Liver (tissue), 9 donors: ENCODE measurements around the gene MRAP. TPM values are rescaled to one million over a fixed set of nuclear protein-coding genes. Genes with fewer than 3 reads are reported as not detected.

ENCODE experiments used
- DNase-seq: peaks from one replicate; pipeline ENCODE4 v3.0.0-alpha.2; 2017; ENCODE audit warnings: low spot score
- H3K27ac ChIP-seq, 2 donors: one replicate each; pipeline ENCODE4 v1.7.0; 2013; ENCODE audit warnings: inconsistent platforms in 2 of 2, low read length in 2 of 2, control low read depth in 1 of 2, low read depth in 1 of 2, mild to moderate bottlenecking in 1 of 2
- H3K27me3 ChIP-seq, 4 donors: one replicate each; pipeline versions ENCODE4 v1.6.1 to v1.7.0; 2013; ENCODE audit warnings: low read length in 3 of 4, inconsistent platforms in 1 of 4, mild to moderate bottlenecking in 1 of 4, moderate library complexity in 1 of 4; ENCODE audit not compliant: control insufficient read depth in 4 of 4, insufficient read depth in 4 of 4
- H3K36me3 ChIP-seq, 4 donors: one replicate each; pipeline versions ENCODE4 v1.6.1 to v1.7.0; 2013; ENCODE audit warnings: low read length in 3 of 4, mild to moderate bottlenecking in 3 of 4, low read depth in 1 of 4, moderate library complexity in 1 of 4; ENCODE audit not compliant: control insufficient read depth in 4 of 4, insufficient read depth in 3 of 4
- H3K4me1 ChIP-seq, 4 donors: one replicate each; pipeline versions ENCODE4 v1.6.1 to v1.7.0; 2013; ENCODE audit warnings: low read length in 3 of 4, mild to moderate bottlenecking in 3 of 4, moderate library complexity in 1 of 4; ENCODE audit not compliant: control insufficient read depth in 4 of 4, insufficient read depth in 4 of 4
- H3K4me3 ChIP-seq, 3 donors: one replicate each; pipeline versions ENCODE4 v1.6.1 to v1.7.0; 2013; ENCODE audit warnings: low read length in 3 of 3, control low read depth in 1 of 3, low read depth in 1 of 3, mild to moderate bottlenecking in 1 of 3
- H3K9ac ChIP-seq, 2 donors: one replicate each; pipeline ENCODE4 v1.7.0; 2013; ENCODE audit warnings: low read length in 2 of 2, mild to moderate bottlenecking in 2 of 2, moderate library complexity in 2 of 2, control low read depth in 1 of 2, low read depth in 1 of 2
- H3K9me3 ChIP-seq, 4 donors: one replicate each; pipeline versions ENCODE4 v1.6.1 to v1.7.0; 2013; ENCODE audit warnings: low read length in 3 of 4; ENCODE audit not compliant: control insufficient read depth in 4 of 4
- EGR1 ChIP-seq, 2 donors: IDR thresholded peaks; 2 replicates each; pipeline ENCODE4 v1.6.1; 2016 to 2018; ENCODE audit warnings: antibody characterized with exemption in 2 of 2, low read depth in 2 of 2
- FOXA2 ChIP-seq: IDR thresholded peaks from 2 replicates; pipeline ENCODE4 v1.6.1; 2016; ENCODE audit warnings: antibody characterized with exemption
- HNF4A ChIP-seq, 2 donors: conservative IDR thresholded peaks; 2 replicates each; pipeline ENCODE4 v1.6.1; 2016; ENCODE audit warnings: antibody characterized with exemption in 2 of 2, mild to moderate bottlenecking in 2 of 2
- HNF4G ChIP-seq: IDR thresholded peaks from 2 replicates; pipeline ENCODE4 v1.6.1; 2016; ENCODE audit warnings: antibody characterized with exemption
- JUND ChIP-seq, 2 donors: IDR thresholded peaks; 2 replicates each; pipeline ENCODE4 v1.6.1; 2016; ENCODE audit warnings: antibody characterized with exemption in 2 of 2
- NR2F2 ChIP-seq: IDR thresholded peaks from 2 replicates; pipeline ENCODE4 v1.6.1; 2016; ENCODE audit warnings: antibody characterized with exemption
- RAD21 ChIP-seq, 2 donors: IDR thresholded peaks; 2 replicates each; pipeline ENCODE4 v1.6.1; 2016; ENCODE audit warnings: antibody characterized with exemption in 2 of 2, mild to moderate bottlenecking in 2 of 2
- RXRA ChIP-seq, 2 donors: IDR thresholded peaks; 2 replicates each; pipeline ENCODE4 v1.6.1; 2017 to 2018; ENCODE audit warnings: antibody characterized with exemption in 2 of 2, mild to moderate bottlenecking in 1 of 2
- SP1 ChIP-seq: IDR thresholded peaks from 2 replicates; pipeline ENCODE4 v1.6.1; 2018; ENCODE audit warnings: antibody characterized with exemption, mild to moderate bottlenecking
- TAF1 ChIP-seq: conservative IDR thresholded peaks from 2 replicates; pipeline ENCODE4 v1.6.1; 2016; ENCODE audit warnings: antibody characterized with exemption, mild to moderate bottlenecking
- YY1 ChIP-seq: IDR thresholded peaks from 2 replicates; pipeline ENCODE4 v1.6.1; 2016; ENCODE audit warnings: antibody characterized with exemption, mild to moderate bottlenecking
- ZBTB33 ChIP-seq: IDR thresholded peaks from 2 replicates; pipeline ENCODE4 v1.6.1; 2016; ENCODE audit warnings: antibody characterized with exemption
- WGBS: extraction: QIAGEN DNeasy Blood & Tissue Kit; methylation state at CpG from one replicate; pipeline ENCODE4 v1.1.7; 2013; 5-methylcytosine and 5-hydroxymethylcytosine counted together
- polyA plus RNA-seq, 2 donors: library from polyadenylated mRNA; stranded (reverse) in 1 of 2; unstranded in 1 of 2; fragments of 200-250 nt in 1 of 2; fragments of >200 nt in 1 of 2; fragmentation: Nextera tagmentation in 1 of 2; extraction: Ambion mirVana in 1 of 2; gene quantifications; one replicate each; pipeline versions ENCODE4 v1.2.1 to v1.2.3, GENCODE V29; 2013 to 2015
- total RNA-seq, 2 donors: library from RNA; depleted of rRNA; stranded (reverse); fragments of >200 nt; gene quantifications; one replicate each; pipeline ENCODE4 v1.2.3, GENCODE V29; 2014
- TF ChIP-seq, protein P1 (sequence below): fragments of 150-350 bp; IDR thresholded peaks from 2 replicates; pipeline ENCODE4 v1.5.1; 2017; ENCODE audit warnings: improper control_type of control experiment, low read depth, low read length; ENCODE audit not compliant: missing input control
- TF ChIP-seq, protein P2 (sequence below): IDR thresholded peaks from 2 replicates; pipeline ENCODE4 v1.6.1; 2016; ENCODE audit warnings: antibody characterized with exemption
- TF ChIP-seq, protein P3 (sequence below): IDR thresholded peaks from 2 replicates; pipeline ENCODE4 v1.6.1; 2016; ENCODE audit warnings: antibody characterized with exemption
- TF ChIP-seq, protein P4 (sequence below): IDR thresholded peaks from 2 replicates; pipeline ENCODE4 v1.6.1; 2016; ENCODE audit warnings: antibody characterized with exemption, mild to moderate bottlenecking
- donor health status: healthy.
- donor health status: healthy.
- donor health status: healthy.
- donor health status: healthy.
- donor health status: healthy.

MRAP gene
- total and polyA plus RNA-seq, 4 donors, result 0.17 to 0.79 TPM; not detected in 2

DNA sequence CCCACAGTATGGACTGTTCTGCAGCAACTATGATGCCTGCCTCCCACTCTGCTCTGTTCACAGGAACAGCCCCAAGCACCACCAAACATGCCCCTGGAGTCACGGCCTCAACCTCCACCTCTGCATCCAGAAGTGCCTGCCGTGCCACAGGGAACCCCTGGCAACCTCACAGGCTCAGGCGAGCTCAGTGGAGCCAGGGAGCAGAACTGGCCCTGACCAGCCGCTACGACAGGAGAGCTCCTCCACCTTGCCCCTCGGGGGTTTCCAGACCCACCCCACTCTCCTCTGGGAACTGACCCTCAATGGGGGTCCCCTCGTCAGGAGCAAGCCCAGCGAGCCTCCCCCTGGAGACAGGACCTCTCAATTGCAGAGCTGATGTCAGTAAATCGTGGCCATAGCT is 13.0 kb downstream of the MRAP start:
- H3K4me3 ChIP-seq, result no peak overlapping the region
- 97% methylated on average over 9 of the region's 9 CpGs for WGBS
- no peak for DNase-seq
- H3K27me3 ChIP-seq, result no peaks in the 10 kb centered on the region
- H3K9ac ChIP-seq, result no peak overlapping the region
- no peaks in the 10 kb centered on the region for H3K4me1 ChIP-seq
- peaks cover 0 to 25% (median 10%) of the 10 kb centered on the region in 4 donors for H3K36me3 ChIP-seq
- H3K27ac ChIP-seq, result no peak overlapping the region
- H3K9me3 ChIP-seq, result no peaks in the 10 kb centered on the region
- TF ChIP-seq, protein P1, sequence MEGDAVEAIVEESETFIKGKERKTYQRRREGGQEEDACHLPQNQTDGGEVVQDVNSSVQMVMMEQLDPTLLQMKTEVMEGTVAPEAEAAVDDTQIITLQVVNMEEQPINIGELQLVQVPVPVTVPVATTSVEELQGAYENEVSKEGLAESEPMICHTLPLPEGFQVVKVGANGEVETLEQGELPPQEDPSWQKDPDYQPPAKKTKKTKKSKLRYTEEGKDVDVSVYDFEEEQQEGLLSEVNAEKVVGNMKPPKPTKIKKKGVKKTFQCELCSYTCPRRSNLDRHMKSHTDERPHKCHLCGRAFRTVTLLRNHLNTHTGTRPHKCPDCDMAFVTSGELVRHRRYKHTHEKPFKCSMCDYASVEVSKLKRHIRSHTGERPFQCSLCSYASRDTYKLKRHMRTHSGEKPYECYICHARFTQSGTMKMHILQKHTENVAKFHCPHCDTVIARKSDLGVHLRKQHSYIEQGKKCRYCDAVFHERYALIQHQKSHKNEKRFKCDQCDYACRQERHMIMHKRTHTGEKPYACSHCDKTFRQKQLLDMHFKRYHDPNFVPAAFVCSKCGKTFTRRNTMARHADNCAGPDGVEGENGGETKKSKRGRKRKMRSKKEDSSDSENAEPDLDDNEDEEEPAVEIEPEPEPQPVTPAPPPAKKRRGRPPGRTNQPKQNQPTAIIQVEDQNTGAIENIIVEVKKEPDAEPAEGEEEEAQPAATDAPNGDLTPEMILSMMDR, result no peak
- TF ChIP-seq JUND (IDR thresholded peaks at IDR 0.05) (no peak), HNF4A (conservative IDR thresholded peaks at IDR 0.05) (no peak), ZBTB33 (no peak), FOXA2 (no peak), NR2F2 (no peak), SP1 (no peak), RAD21 (IDR thresholded peaks at IDR 0.05) (no peak), YY1 (no peak), EGR1 (IDR thresholded peaks at IDR 0.05; ENCODE audit: low read depth in 2 of 2) (no peak), TAF1 (no peak), RXRA (IDR thresholded peaks at IDR 0.05) (no peak), HNF4G (no peak)
- TF ChIP-seq, protein P2, sequence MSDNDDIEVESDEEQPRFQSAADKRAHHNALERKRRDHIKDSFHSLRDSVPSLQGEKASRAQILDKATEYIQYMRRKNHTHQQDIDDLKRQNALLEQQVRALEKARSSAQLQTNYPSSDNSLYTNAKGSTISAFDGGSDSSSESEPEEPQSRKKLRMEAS, result no peak
- TF ChIP-seq, protein P3, sequence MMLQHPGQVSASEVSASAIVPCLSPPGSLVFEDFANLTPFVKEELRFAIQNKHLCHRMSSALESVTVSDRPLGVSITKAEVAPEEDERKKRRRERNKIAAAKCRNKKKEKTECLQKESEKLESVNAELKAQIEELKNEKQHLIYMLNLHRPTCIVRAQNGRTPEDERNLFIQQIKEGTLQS, result no peak
- TF ChIP-seq, protein P4, sequence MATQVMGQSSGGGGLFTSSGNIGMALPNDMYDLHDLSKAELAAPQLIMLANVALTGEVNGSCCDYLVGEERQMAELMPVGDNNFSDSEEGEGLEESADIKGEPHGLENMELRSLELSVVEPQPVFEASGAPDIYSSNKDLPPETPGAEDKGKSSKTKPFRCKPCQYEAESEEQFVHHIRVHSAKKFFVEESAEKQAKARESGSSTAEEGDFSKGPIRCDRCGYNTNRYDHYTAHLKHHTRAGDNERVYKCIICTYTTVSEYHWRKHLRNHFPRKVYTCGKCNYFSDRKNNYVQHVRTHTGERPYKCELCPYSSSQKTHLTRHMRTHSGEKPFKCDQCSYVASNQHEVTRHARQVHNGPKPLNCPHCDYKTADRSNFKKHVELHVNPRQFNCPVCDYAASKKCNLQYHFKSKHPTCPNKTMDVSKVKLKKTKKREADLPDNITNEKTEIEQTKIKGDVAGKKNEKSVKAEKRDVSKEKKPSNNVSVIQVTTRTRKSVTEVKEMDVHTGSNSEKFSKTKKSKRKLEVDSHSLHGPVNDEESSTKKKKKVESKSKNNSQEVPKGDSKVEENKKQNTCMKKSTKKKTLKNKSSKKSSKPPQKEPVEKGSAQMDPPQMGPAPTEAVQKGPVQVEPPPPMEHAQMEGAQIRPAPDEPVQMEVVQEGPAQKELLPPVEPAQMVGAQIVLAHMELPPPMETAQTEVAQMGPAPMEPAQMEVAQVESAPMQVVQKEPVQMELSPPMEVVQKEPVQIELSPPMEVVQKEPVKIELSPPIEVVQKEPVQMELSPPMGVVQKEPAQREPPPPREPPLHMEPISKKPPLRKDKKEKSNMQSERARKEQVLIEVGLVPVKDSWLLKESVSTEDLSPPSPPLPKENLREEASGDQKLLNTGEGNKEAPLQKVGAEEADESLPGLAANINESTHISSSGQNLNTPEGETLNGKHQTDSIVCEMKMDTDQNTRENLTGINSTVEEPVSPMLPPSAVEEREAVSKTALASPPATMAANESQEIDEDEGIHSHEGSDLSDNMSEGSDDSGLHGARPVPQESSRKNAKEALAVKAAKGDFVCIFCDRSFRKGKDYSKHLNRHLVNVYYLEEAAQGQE, result no peak

GRCh38 chr21:32312326-32312725 is 13.7 kb downstream of the MRAP start:
- H3K4me3 ChIP-seq, result no peak overlapping the region

More at GRCh38 chr21:32312326-32312725, 13.7 kb downstream of the MRAP start:
- no peak for DNase-seq
- TF ChIP-seq RAD21 (IDR thresholded peaks at IDR 0.05), result no peak
- Histone ChIP-seq H3K9me3 (no peaks in the 10 kb centered on the region), H3K36me3 (peaks cover 4 to 32% (median 15%) of the 10 kb centered on the region in 4 donors), H3K27ac (no peak overlapping the region), H3K9ac (no peak overlapping the region), H3K4me1 (no peaks in the 10 kb centered on the region), H3K27me3 (no peaks in the 10 kb centered on the region)
- 96% methylated on average over 5 of the region's 5 CpGs for WGBS
